ENCODE measurements around the gene SPPL3.
"Not testable (repeated sequence)": the region's sequence is repeated elsewhere in the genome, so short reads cannot be mapped to it uniquely, and the experiment has no call there.

The SPPL3 gene

DNA sequence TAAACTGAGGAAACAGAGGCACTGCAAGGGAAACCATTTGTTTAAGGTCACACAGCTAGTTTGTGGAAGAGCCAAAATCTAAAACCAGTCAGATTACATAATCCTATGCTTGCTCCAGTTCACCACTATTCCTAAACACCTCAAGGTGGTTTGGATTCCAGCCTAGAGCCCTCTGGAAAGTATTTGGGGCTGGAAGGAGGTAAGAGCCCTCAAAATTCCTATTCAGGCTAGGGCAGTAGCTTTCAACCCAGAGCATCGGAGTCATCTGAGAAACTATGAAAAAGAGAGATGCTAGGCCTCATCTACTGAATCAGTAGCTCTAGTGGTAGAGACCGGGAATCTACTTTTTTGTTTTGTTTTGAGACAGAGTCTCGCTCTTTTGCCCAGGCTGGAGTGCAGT is 16.0 kb upstream of the SPPL3 start:
- no peak for DNase-seq (ENCODE audit: low spot score)

DNA sequence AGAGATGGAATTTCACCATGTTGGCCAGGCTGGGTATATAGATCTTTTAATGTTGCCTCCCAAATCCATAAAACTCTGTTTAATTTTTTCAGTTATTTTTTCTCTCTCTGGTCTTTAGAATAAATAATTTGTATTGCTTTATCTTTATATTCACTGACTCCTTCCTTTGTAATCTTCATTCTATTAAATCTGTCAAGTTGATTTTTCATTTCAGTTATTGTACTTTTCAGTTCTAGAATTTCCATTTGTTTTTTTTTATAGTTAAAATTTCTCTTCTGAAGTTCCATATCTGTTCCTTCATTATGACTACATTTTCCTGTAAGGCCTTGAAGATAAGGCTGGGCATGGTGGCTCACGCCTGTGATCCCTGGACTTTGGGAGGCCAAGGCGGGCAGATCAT is 13.6 kb upstream of the SPPL3 start:
- DNase-seq (ENCODE audit: low spot score): no peak

DNA sequence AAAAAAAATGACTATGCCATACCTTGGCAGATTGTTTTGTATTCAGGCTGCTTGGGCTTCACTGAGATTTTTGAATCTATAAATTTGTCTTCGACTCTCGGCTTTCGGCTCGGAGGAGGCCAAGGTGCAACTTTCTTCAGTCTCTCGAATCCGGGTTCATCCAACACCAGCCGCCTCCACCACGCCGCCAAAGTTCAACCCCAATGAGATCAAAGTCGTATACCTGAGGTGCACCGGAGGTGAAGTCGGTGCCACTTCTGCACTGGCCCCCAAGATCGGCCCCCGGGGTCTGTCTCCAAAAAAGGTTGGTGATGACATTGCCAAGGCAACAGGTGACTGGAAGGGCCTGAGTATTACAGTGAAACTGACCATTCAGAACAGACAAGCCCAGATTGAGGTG is 12.4 kb upstream of the SPPL3 start:
- no peak for DNase-seq (ENCODE audit: low spot score)

DNA sequence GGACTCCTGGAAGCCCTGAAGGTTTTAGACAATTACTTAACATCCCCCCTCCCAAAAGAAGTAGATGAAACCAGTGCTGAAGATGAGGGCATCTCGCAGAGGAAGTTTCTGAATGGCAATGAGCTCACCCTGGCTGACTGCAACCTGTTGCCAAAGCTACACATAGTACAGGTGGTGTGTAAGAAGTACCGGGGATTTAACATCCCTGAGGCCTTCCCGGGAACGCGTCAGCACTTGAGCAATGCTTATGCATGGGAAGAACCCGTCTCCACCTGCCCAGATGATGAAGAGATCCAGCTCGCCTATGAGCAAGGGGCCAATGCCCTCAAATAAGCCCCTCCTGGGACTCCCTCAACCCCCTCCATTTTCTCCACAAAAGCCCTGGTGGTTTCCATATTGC is 10.6 kb upstream of the SPPL3 start:
- DNase-seq (ENCODE audit: low spot score): no peak

DNA sequence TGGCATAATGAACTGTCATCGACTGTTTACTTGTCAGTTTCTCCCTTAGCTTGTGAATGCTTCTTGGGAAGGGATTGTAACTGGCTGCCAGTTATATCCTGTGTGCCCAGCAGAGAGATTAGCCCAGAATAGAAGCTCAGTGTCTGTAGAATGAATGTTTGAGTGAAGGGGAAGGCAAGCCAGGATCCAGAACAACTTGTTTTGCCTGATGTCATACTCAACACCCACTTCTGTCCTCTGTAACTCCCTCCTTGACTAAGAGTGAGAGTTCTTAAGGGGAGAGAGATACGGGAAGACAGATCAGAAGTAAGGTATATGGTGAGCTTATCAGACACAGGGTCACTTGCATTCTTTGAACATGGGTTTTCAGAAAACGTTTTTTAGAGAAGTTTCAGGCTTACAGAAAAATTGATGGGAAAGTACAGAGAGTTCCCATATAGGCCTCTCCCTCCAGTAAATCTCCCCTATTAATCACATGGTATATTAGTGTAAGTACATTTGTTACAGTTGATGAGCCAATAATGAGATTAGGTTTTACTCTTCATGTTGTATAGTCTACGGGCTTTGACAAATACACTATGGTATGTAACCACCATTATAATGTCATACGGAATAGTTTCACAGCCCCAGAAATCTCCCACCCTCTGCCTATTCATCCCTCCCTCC is 5.6 kb upstream of the SPPL3 start:
- no peak for DNase-seq (ENCODE audit: low spot score)

DNA sequence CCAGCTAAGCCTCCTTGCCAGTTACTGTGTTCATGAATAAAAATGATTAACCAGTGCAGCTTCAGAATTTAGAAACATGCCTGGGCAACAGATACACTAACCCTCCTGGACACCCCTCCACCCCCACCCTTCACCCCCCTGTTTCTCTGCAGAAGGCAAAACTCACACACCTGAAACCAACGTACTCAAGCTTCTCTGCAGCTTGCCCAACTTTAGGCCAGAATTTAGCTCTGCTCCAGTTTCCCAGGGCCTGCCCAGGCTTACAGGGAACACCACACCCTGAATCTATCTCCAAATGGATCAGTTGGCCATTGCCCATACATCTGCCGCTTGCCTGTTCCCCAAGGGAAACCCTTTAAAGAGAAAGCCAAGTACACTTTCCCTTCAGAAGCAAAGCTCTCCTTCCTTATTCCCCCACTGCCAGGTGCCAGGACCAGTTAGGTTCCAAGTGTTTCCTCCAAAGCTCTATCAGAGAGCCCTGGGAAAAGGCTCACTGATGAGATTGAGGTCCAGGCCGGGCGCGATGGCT is 1.8 kb upstream of the SPPL3 start:
- no peak for DNase-seq (ENCODE audit: low spot score)

DNA sequence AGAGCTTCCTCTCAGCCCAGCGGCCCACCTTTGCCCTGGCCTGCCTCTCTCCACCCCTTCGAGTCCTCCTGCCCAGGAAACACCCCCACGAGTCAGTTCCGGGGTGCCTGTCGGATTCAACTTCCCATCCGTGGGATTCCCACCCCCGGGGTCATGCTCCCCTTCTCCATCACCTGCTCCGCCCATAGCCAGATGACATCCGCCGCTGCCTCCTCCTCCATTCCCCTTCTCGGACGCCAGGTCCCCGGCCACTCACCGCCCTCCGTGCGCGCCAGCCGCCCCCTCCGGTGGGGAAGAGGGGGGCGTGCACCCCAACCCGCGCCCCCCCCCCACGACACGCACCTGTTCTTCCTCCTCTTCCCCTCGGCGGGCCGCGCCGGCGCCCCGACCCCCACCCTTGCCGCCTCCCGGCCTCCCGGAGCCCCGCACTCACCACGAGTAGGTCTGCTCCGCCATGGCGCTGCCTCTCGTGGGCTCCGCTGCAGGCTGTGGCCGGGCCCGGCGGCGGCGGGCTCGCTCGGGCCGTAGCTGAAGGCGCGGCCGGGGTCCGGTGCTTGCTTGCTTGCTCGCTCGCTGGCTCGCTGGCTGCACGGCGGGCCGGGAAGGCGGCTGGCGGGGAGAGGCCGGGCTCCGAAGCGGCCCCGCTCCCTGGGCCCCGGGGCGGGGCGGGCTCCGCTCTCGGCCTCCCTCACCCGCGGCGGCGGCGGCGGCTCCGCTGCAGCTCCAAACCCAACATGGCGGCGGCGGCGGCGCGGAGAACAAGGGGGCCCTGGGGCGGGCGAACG is 554 bp downstream of the SPPL3 start:
- DNase-seq (ENCODE audit: low spot score): peak; percentile 59

DNA sequence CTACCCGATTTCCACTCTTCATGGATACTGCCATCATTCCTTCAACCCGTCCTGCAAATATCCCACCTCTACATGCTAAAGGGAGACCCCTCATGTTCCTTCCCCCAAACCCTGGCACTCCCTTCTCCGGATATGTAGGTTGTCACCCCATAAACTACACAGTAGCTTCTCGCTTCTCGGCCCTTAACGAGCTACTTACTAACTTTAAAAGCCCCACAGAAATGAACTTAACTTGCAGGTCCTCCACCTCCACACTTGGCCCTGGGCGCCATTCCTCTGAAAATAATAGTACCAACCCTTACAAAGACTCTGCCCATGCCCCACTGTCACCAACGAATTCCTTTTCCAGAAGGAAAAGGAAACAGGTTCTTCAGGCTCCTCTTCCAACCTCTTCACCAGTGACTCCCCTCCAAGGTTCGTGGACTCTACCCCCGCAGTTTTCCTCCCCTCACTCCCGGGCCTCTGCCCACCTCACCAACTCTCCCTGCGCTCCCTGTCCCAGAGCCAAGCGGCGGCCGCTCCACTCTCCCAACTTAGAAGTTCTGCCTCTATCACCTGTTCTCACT is 1.2 kb downstream of the SPPL3 start:
- DNase-seq (ENCODE audit: low spot score): no peak

DNA sequence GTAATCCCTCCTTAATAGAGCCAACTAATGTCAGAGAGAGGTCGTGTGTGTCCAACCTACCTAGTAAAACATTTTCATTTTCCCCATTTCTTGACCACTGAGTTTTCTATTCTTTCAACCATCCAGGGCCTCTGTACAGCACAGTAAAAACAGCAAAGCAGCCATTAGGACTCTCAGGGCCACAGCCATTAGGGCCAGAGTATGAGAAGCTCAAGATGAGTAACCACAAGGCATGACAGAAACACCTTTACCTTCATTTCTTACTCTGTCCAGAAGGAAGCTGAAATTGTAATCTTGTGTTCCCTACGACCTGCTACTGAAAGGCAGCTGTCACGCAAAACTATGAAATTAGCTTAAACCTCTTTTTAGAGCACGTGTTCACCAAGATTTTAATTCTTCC is 2.3 kb downstream of the SPPL3 start:
- no peak for DNase-seq (ENCODE audit: low spot score)

DNA sequence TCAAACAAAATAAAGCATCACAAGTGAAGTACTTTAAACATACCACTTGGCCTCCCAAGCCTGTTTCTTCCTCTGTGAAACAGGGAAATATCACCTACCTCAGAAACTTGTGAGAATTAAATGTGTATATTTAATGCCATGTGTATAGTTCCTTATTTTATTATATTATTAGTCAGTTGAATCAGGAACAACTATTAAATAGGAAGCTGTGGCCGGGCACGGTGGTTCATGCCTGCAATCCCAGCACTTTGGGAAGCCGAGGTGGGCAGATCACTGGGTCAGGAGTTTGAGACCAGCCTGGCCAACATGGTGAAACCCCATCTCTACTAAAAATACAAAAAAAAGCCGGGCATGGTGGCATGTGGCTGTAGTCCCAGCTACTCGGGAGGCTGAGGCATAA is 3.1 kb downstream of the SPPL3 start:
- not testable (repeated sequence) for DNase-seq (ENCODE audit: low spot score)

DNA sequence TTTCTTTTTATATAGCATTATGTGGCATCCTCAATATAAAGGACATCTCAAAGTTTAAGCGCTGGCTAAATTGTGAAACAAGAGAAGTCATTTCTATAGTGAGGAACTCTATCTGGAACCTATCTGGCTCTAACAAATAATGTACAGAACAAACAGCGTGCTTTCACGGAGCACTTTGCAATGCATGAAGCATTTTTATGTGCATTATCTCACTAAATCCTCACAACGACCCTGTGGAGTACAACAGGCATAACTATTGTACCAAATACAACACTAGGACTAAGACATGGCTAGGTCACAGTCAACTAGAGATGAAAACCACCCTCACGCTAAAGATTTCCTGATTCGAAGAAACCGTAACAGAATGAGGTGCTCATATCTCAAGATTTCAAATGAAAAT is 8.6 kb downstream of the SPPL3 start:
- DNase-seq (ENCODE audit: low spot score): no peak

DNA sequence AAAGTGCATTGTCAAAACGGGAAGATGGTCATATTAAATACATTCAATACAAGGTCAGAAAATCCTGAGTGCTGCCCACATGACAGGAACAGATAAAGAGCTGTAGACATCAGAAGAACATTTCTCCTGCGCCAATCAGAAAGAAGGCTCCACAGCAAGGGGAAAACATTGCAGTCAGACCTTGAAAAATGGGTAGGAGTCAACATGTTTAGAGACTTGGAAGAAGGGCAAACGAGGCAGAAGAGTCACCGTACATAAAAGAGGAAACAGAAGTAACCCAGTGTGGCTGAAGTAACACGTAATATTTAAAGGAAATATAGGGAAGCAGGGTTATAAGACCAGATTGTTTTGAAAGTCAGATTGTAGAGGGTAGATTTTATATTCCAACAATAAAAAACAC is 11.9 kb downstream of the SPPL3 start:
- DNase-seq (ENCODE audit: low spot score): no peak

DNA sequence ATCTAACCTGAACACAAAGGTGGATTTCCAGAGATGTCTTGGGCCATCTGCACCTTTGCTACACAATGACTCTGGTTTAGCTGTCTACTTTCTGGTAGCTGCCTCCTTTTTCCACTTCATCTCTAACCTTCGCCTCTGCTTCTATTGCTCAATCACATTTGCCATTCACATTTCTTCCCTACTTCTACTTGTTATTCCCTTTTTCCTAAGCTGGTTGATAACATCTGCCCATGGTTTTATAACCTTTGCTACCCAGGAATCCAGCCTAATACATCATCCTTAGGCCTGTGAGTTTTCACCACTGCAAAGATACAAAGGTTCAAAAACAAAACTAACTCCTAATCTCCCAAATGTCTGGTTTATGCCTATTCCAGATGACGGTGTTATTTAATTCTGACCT is 13.2 kb downstream of the SPPL3 start:
- no peak for DNase-seq (ENCODE audit: low spot score)

DNA sequence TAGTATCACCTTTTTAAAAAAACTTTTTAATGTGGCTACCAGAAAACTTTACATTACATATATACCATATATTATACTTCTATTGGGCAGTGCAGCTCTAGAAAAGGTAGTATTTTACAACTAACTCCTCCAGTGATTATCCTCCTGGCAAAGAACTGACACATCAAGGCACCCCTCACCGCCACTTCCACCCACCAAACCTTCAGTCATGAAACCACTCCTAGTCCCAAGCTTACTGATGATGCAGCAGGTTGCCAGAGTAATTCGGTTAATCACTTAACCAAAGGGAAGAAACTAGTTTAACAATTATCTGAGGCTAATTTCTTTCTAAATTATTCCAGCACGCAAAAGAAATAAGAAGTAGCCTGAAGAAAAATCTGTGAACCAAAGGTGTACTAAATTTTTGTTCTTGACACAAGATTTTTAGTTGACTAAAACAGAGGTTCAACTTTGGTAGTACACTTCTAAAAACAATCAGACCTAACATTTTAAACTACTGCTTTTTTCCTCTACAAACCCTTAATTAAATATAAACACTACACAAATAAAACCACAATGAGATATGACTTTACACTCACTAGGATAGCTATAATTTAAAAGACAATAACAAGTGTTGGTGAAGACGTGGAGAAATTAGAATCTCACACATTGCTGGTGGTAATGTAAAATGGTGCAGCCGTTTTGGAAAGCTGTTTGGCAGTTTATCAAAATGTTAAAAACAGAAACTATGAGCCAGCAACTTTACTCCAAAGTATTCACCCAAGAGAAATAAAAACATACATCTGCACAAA is 16.7 kb downstream of the SPPL3 start:
- no peak for DNase-seq (ENCODE audit: low spot score)

DNA sequence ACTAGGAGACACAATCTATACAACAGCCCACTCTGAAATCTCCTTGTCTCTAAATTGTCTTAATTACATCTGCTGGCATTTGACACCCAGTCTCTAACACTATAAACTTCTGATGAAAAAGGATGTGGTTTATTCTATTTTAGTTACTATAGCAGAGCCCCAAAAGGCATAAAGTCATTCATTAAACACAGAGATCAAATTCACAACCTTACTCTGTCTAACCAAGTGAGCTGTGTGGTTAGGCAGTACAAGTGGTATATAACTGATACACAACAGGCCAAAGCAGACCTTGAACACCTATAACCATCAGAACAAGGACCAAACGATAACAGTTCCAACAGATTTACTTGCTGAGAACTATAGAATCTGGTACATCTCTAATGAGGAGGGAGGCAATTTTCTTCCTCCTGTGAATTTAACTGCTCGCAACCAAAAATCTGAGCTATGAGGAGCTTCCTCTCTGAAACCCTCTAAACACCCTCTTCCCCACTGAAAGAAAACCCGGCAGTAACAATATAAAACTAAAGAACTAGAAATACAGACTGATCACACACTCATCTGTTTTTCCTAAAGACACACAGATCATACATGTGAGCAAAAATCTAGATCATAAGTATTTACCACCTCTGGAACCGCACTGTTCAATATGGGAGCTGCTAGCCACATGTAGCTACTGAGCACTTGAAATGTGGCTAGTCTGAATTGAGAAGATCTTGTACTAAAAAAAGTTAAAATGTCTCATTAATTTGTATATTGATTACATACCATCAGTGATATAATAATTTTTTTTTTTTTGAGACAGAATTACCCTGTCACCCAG is 17.7 kb downstream of the SPPL3 start:
- no peak for DNase-seq (ENCODE audit: low spot score)

DNA sequence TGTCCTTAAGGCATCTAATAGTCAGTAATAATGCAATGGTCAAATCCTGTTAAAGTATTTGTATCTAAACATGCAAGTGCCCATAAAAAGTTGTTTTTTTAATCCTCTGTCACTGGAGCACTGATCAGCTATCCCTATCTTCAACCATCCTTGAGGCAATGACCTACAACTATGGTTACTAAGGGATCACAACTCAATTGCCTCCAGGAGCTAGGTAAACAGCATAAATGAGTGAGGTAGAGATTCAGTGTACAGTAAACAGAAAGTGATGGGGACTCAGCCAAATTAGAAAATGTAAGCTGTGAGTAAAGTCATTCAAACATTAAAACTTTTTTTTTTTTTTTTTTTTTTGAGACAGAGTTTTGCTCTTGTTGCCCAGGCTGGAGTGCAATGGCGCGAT is 18.6 kb downstream of the SPPL3 start:
- no peak for DNase-seq (ENCODE audit: low spot score)

DNA sequence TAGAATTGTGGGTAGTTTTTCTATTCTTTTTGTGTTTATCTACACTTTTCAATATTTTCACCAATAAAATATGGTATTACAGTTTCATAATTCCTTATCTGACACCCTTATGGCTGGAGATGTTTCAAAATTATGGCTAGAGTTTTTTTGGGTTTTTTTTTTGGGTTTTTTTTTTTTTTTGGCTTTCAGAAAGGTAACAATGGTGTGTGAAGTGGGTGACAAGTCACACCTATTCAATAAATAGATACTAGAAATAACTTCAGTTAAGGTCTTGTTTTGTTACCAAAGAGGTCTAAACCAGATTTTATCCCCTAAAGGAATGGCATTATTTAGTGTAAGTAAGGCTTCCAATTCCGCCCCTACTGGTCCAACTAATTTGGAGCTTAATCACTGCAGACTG is 19.5 kb downstream of the SPPL3 start:
- DNase-seq (ENCODE audit: low spot score): no peak

DNA sequence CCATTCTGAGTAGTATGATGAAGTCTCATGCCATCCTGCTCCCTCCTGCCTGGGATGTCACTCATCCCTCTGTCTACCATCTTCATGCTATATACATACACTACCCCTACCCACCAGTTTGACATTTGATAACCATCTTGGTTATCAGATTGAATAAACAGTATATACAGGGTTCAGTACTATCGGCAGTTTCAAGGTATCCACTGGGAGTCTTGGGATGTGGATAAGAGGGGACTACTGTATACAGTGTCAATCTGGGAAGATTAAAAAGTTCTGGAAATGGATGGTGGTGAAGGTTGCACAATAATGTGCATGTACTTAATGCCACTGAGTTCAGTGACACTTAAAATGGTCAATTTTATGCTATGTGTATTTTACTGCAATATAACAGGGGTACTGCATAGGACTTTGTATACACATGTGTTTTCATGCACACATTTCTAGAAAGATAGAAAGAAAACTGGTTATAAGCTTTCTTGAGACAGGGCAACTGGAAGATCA is 22.1 kb downstream of the SPPL3 start:
- no peak for DNase-seq (ENCODE audit: low spot score)

DNA sequence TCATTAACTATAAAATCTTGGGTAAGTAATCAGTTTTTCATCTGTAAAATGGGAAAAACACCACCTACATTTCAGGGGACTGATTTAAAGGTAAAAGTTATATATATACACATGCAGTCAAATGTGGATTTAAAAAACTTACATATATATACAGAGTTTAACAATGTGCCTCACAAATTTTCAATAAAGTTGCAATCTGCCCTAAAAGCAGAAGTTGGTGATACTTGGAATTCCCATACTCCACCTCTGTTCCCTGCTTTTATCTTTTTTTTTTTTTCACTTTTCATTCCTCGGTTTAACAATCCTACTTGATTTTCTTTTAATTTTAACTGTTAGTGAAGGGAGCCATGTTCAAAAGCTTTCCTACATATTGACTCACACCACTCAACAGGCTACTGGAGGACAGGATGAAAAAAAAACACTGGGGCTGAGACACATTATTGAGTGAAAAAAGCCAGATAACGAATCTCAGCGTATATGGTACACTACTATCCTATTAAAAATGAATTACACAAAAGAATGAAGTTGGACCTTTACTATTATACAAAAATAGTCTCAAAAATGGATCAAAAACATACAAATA is 24.3 kb downstream of the SPPL3 start:
- DNase-seq (ENCODE audit: low spot score): no peak

DNA sequence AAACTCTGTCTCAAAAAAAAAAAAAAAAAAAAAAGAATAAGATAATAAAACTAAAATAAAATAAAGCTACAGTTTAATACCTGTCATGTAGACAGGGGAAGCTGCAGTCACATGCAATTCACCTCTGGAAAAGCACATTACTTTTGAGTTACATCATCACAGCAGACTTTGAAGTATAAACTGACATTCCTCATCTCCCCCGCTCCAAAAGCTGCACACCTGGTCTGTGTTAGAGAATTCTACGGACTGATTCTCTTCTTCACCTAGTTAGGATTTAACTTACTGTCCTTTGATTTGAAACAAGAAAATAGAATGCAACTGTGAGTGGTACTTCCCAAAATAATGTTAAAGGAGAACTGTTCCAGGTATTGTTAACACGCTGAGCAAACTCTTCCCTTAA is 25.1 kb downstream of the SPPL3 start:
- no peak for DNase-seq (ENCODE audit: low spot score)

Measured in Ammon's horn (tissue), 1 donor.